K562 (cell line): ENCODE data around the gene KCNK3. TPM values are rescaled to one million over a fixed set of nuclear protein-coding genes. Genes with fewer than 3 reads are reported as not detected.

Experiments
- ATAC-seq: fragments of 200-7000 bp; cut with Tn5 transposase; 3 replicates; pipeline ENCODE4 v1.9.1; 2020; ENCODE audit warnings: moderate library complexity
- BruUV-seq: library from RNA; stranded (reverse); fragments of 400-500 nt; replicated peaks from 2 replicates; lab custom pipeline; 2021; lab: Mats Ljungman, UMichigan
- CTCF ChIA-PET: fragments of 300-600 bp; formaldehyde crosslinking; extraction: SDS; loops from one replicate; lab custom pipeline; 2021; ENCODE audit warnings: low intra/inter-chr PET ratio; lab: Yijun Ruan, JAX
- POLR2A ChIA-PET: fragments of 300-600, 350-650 bp; sonication (Branson Sonifier 250); formaldehyde crosslinking; extraction: SDS; loops from one replicate; lab custom pipeline; 2021; ENCODE audit warnings: antibody characterized with exemption, inconsistent platforms; lab: Yijun Ruan, JAX
- DNase-seq, 4 experiments: peaks; one replicate each; pipeline versions ENCODE4 v3.0.0 to v3.0.0-alpha.2; 2011 to 2018; ENCODE audit warnings: low spot score in 3 of 4, mixed read lengths in 3 of 4; ENCODE audit errors: extremely low read depth in 1 of 4
- FAIRE-seq: peaks from 2 replicates; lab custom pipeline; 2011; peaks lifted over from hg19 to GRCh38; lab: Jason Lieb, UNC
- H2AFZ ChIP-seq: 2 replicates; pipeline ENCODE4 v1.6.0; 2011; ENCODE audit warnings: low read depth, low read length, control low read depth, inconsistent platforms
- H3K27ac ChIP-seq: fragments of 200-600 bp; 3 replicates; pipeline ENCODE4 v1.8.0; 2011; ENCODE audit warnings: low read depth, mild to moderate bottlenecking, control low read depth, inconsistent platforms, low read length, moderate library complexity, mixed read lengths; ENCODE audit errors: extremely low read depth
- H3K27me3 ChIP-seq, 2 experiments: fragments of 300-600 bp in 1 of 2; 2 replicates in 1 of 2; 3 replicates in 1 of 2; pipeline versions ENCODE4 v1.6.0 to v1.8.0; 2011; ENCODE audit warnings: inconsistent platforms in 2 of 2, low read length in 2 of 2, mild to moderate bottlenecking in 1 of 2, mixed read lengths in 1 of 2, moderate library complexity in 1 of 2; ENCODE audit not compliant: control insufficient read depth in 2 of 2, insufficient read depth in 2 of 2
- H3K36me3 ChIP-seq: fragments of 300-600 bp; 3 replicates; pipeline ENCODE4 v1.8.0; 2011; ENCODE audit warnings: mild to moderate bottlenecking, low read length, inconsistent platforms; ENCODE audit not compliant: control insufficient read depth, insufficient read depth
- H3K4me1 ChIP-seq, 2 experiments: fragments of 200-600 bp in 1 of 2; replicated peaks in 1 of 2; 2 replicates in 1 of 2; 3 replicates in 1 of 2; pipeline versions ENCODE4 v1.5.1 to v1.8.0; 2011; ENCODE audit warnings: inconsistent platforms in 2 of 2, low read length in 2 of 2, mild to moderate bottlenecking in 1 of 2, mixed read lengths in 1 of 2, moderate library complexity in 1 of 2; ENCODE audit not compliant: control insufficient read depth in 2 of 2, insufficient read depth in 2 of 2
- H3K4me2 ChIP-seq: 2 replicates; pipeline ENCODE4 v1.6.1; 2011; ENCODE audit warnings: low read length, control low read depth, inconsistent platforms, mixed read lengths; ENCODE audit not compliant: insufficient read depth
- H3K4me3 ChIP-seq: fragments of 200-600 bp; sonication (generic), shearing (Covaris generic); 2 replicates; pipeline ENCODE4 v1.5.1; 2016; ENCODE audit warnings: control low read depth, inconsistent platforms
- H3K79me2 ChIP-seq: fragments of 200-600 bp; 3 replicates; pipeline ENCODE4 v1.8.0; 2011; ENCODE audit warnings: low read length, inconsistent platforms; ENCODE audit not compliant: control insufficient read depth, insufficient read depth
- H3K9ac ChIP-seq, 2 experiments: 2 replicates each; pipeline versions ENCODE4 v1.6.0 to v1.6.1; 2011; ENCODE audit warnings: low read depth in 2 of 2, low read length in 2 of 2, control low read depth in 1 of 2, inconsistent platforms in 1 of 2, mild to moderate bottlenecking in 1 of 2, mixed read lengths in 1 of 2; ENCODE audit not compliant: insufficient read depth in 1 of 2
- H3K9me1 ChIP-seq: one replicate; pipeline ENCODE4 v1.6.0; 2011; ENCODE audit warnings: inconsistent platforms, mild to moderate bottlenecking, low read length, moderate library complexity; ENCODE audit not compliant: control insufficient read depth, insufficient read depth
- H3K9me3 ChIP-seq: replicated peaks from 2 replicates; pipeline ENCODE4 v1.5.1; 2011; ENCODE audit warnings: low read depth, low read length, inconsistent platforms; ENCODE audit not compliant: control insufficient read depth, insufficient read depth
- H4K20me1 ChIP-seq: replicated peaks from 2 replicates; pipeline ENCODE4 v1.6.1; 2011; ENCODE audit warnings: low read length, inconsistent platforms, mixed read lengths; ENCODE audit not compliant: control insufficient read depth, insufficient read depth
- ADNP ChIP-seq: fragments of 200-800 bp; sonication (Bioruptor generic); IDR thresholded peaks from 2 replicates; pipeline ENCODE4 v1.6.1; 2016; ENCODE audit warnings: missing genetic modification characterization, missing compliant biosample characterization
- BCOR ChIP-seq: fragments of 450-650 bp; IDR thresholded peaks from 2 replicates; pipeline ENCODE4 v1.6.1; 2016
- CBFA2T2 ChIP-seq: fragments of 450-650 bp; conservative IDR thresholded peaks from 2 replicates; pipeline ENCODE4 v1.6.1; 2017; ENCODE audit warnings: mild to moderate bottlenecking
- FUS ChIP-seq: fragments of 200-400 bp; formaldehyde crosslinking; optimal IDR thresholded peaks from 2 replicates; pipeline ENCODE3; 2017; ENCODE audit warnings: low read depth, low read length
- KDM1A ChIP-seq, 2 experiments: fragments of 450-650 bp; IDR thresholded peaks; 2 replicates each; pipeline ENCODE4 v1.6.1; 2016; ENCODE audit warnings: mild to moderate bottlenecking in 2 of 2
- LCOR ChIP-seq: sonication (generic); formaldehyde crosslinking; IDR thresholded peaks from 2 replicates; pipeline ENCODE4 v1.8.0; 2022; ENCODE audit warnings: mild to moderate bottlenecking, missing genetic modification reagents
- MTA2 ChIP-seq: fragments of 450-650 bp; IDR thresholded peaks from 2 replicates; pipeline ENCODE4 v1.6.1; 2016; ENCODE audit warnings: low read depth
- NCOR1 ChIP-seq: fragments of 450-650 bp; IDR thresholded peaks from 2 replicates; pipeline ENCODE4 v1.6.1; 2016; ENCODE audit warnings: mild to moderate bottlenecking, moderate library complexity
- NFE2L1 ChIP-seq: fragments of 450-650 bp; IDR thresholded peaks from 2 replicates; pipeline ENCODE4 v1.6.1; 2016; ENCODE audit warnings: missing genetic modification characterization, low read depth, mild to moderate bottlenecking, missing compliant biosample characterization, moderate library complexity, borderline replicate concordance
- NR2C1 ChIP-seq, 2 experiments: fragments of 450-650 bp; IDR thresholded peaks; 2 replicates each; pipeline ENCODE4 v1.6.1; 2017; ENCODE audit warnings: mild to moderate bottlenecking in 2 of 2, antibody characterized with exemption in 1 of 2, inconsistent platforms in 1 of 2, missing compliant biosample characterization in 1 of 2, missing genetic modification characterization in 1 of 2
- PKNOX1 ChIP-seq: fragments of 450-650 bp; IDR thresholded peaks from 2 replicates; pipeline ENCODE4 v1.6.1; 2016
- PRPF4 ChIP-seq: fragments of 200-400 bp; formaldehyde crosslinking; IDR thresholded peaks from one replicate; pipeline ENCODE4 v1.6.1; 2017; ENCODE audit warnings: low read length, low read depth, mild to moderate bottlenecking; ENCODE audit not compliant: insufficient read depth, poor library complexity, severe bottlenecking
- PTBP1 ChIP-seq: fragments of 200-400 bp; formaldehyde crosslinking; IDR thresholded peaks from 2 replicates; pipeline ENCODE4 v1.6.1; 2017; ENCODE audit warnings: low read depth, low read length
- RBFOX2 ChIP-seq: fragments of 200-400 bp; formaldehyde crosslinking; IDR thresholded peaks from 2 replicates; pipeline ENCODE4 v1.6.1; 2017; ENCODE audit warnings: low read depth, mild to moderate bottlenecking, low read length, moderate library complexity
- ZBTB43 ChIP-seq: sonication (generic); formaldehyde crosslinking; IDR thresholded peaks from 2 replicates; pipeline ENCODE4 v1.8.0; 2023; ENCODE audit warnings: mild to moderate bottlenecking, missing genetic modification reagents
- ZFP36 ChIP-seq: fragments of 150-350 bp; IDR thresholded peaks from 2 replicates; pipeline ENCODE4 v1.6.1; 2018; ENCODE audit warnings: low read length, low read depth; ENCODE audit not compliant: partially characterized antibody
- ZNF551 ChIP-seq: fragments of 250-450 bp; sonication (Bioruptor Pico); IDR thresholded peaks from 2 replicates; pipeline ENCODE4 v1.5.0; 2021; ENCODE audit warnings: mild to moderate bottlenecking, moderate library complexity
- WGBS: fragments of 100-300 bp; shearing (Covaris generic); methylation state at CpG from one replicate; pipeline ENCODE4 v1.1.6; 2016; ENCODE audit warnings: low coverage, mixed read lengths; ENCODE audit not compliant: insufficient coverage; ENCODE audit errors: missing lambda C conversion rate; 5-methylcytosine and 5-hydroxymethylcytosine counted together
- in situ Hi-C: fragments of 300-500 bp; cut with MboI; formaldehyde crosslinking; loops from 4 replicates; pipeline ENCODE4 v1.15.0; 2018; ENCODE audit warnings: inconsistent platforms, mixed read lengths
- intact Hi-C: fragments of 100-400 bp; cut with micrococcal nuclease; formaldehyde crosslinking; loops from 2 replicates; pipeline ENCODE4 v1.14.2; 2022
- polyA plus RNA-seq, 8 experiments: library from polyadenylated mRNA; depleted of rRNA in 4 of 8; stranded (reverse) in 5 of 8; unstranded in 3 of 8; fragments of >200 nt; fragmentation: Nextera tagmentation in 2 of 8; fragmentation: Illumina TruSeq in 1 of 8; extraction: Ambion mirVana in 2 of 8; extraction: Trizol in 1 of 8; gene quantifications; 2 replicates each; pipeline versions ENCODE4 v1.2.1 to v1.2.3, GENCODE V29; 2011 to 2014; ENCODE audit warnings: inconsistent platforms in 1 of 8, missing spikeins in 1 of 8
- total RNA-seq, 7 experiments: library from RNA; depleted of rRNA in 6 of 7; stranded (reverse); fragments of >200 nt in 6 of 7; fragmentation: Illumina TruSeq in 2 of 7; extraction: Trizol in 2 of 7; gene quantifications; 2 replicates each; pipeline versions ENCODE4 v1.2.1 to v1.2.3, GENCODE V29; 2011 to 2021; ENCODE audit warnings: low replicate concordance in 1 of 7

KCNK3 gene
- total and polyA plus RNA-seq, 9 of the 15 experiments (the other 6 are each of a cell fraction or from before 2014, with no cell fraction given): 0.01 to 0.20 (median 0.07) TPM; not detected in 5

GRCh38 chr2:26715528-26716270 lies 23.2 kb downstream of the KCNK3 start:
- CTCF ChIA-PET: no interaction called here
- WGBS: 15% methylated on average over 12 of the region's 13 CpGs
- TF ChIP-seq PTBP1 (0 out of 2 replicates have a peak, but pooled peaks have one; percentile 61), PRPF4 (no peak), FUS (no peak), ZFP36 (peak; percentile 77), RBFOX2 (no peak), ADNP (tag) (0 out of 2 replicates have a peak, but pooled peaks have one; percentile 27), NFE2L1 (tag) (no peak), MTA2 (no peak), KDM1A (IDR thresholded peaks at IDR 0.05) (0 out of 4 replicates have a peak, but pooled peaks of 1 of the 2 experiments have one; percentile 13), LCOR (CRISPR knock-in tag) (no peak), ZBTB43 (no peak), CBFA2T2 (no peak), ZNF551 (no peak), PKNOX1 (no peak), BCOR (peak; percentile 60; the same call in 1 of the 2 replicates), NCOR1 (no peak), NR2C1 (IDR thresholded peaks at IDR 0.05) (no peak), NR2C1 (tag; IDR thresholded peaks at IDR 0.05) (no peak)

More at GRCh38 chr2:26715528-26716270, 23.2 kb downstream of the KCNK3 start:
- H3K9me3 ChIP-seq: no peaks in the 10 kb centered on the region
- intact Hi-C loops (no loop called here), in situ Hi-C loops (no loop called here)
- no peak for DNase-seq
- POLR2A ChIA-PET: interaction anchor here (1.4 kb wide), 1 partner anchor 8 kb away, joined by 3 read pairs; no protein-coding TSS in a partner anchor
- H3K36me3 ChIP-seq: no peaks in the 10 kb centered on the region
- ATAC-seq: no peak
- no peak overlapping the region for H3K27ac ChIP-seq
- H3K79me2 ChIP-seq: no peaks in the 10 kb centered on the region
- no peak overlapping the region for H2AFZ ChIP-seq
- no TSS peak for BruUV-seq
- H3K9me1 ChIP-seq: no peaks in the 10 kb centered on the region
- H3K4me3 ChIP-seq: no peak overlapping the region
- H3K4me1 ChIP-seq: peaks cover 0 to 6% of the 10 kb centered on the region in 2 experiments; a peak in 2 of 5 replicates
- no peak overlapping the region for H3K4me2 ChIP-seq
- FAIRE-seq: no peak
- no peaks in the 10 kb centered on the region for H4K20me1 ChIP-seq
- H3K27me3 ChIP-seq: peaks cover 5 to 31% of the 10 kb centered on the region in 2 experiments; a peak in 4 of 5 replicates
- no peak overlapping the region for H3K9ac ChIP-seq
